Loucy (cell line): ENCODE data around the gene DKK3.

ENCODE experiments used
- H2AFZ ChIP-seq: fragments of 200-600 bp; sonication (generic); 2 replicates; pipeline ENCODE4 v1.6.0; 2016; ENCODE audit warnings: antibody characterized with exemption, mild to moderate bottlenecking, low read length, moderate library complexity
- H3F3A ChIP-seq: fragments of 200-600 bp; 2 replicates; pipeline ENCODE4 v1.6.0; 2016; ENCODE audit warnings: antibody characterized with exemption, low read depth, mild to moderate bottlenecking
- H3K27me3 ChIP-seq: fragments of 200-600 bp; sonication (generic); 2 replicates; pipeline ENCODE4 v1.6.1; 2014; ENCODE audit warnings: low read length, mild to moderate bottlenecking; ENCODE audit not compliant: insufficient read depth, poor library complexity, severe bottlenecking
- H3K36me3 ChIP-seq: fragments of 200-600 bp; sonication (generic); 2 replicates; pipeline ENCODE4 v1.6.1; 2016; ENCODE audit warnings: low read length; ENCODE audit not compliant: insufficient read depth
- H3K4me1 ChIP-seq: fragments of 200-600 bp; sonication (generic); 2 replicates; pipeline ENCODE4 v1.5.1; 2014; ENCODE audit warnings: low read length, mild to moderate bottlenecking; ENCODE audit not compliant: insufficient read depth, poor library complexity, severe bottlenecking
- H3K4me2 ChIP-seq: fragments of 200-600 bp; sonication (generic); 2 replicates; pipeline ENCODE4 v1.6.0; 2014; ENCODE audit warnings: antibody characterized with exemption, low read length, low read depth, mild to moderate bottlenecking; ENCODE audit not compliant: poor library complexity, severe bottlenecking
- H3K4me3 ChIP-seq: fragments of 200-600 bp; sonication (generic); 2 replicates; pipeline ENCODE4 v1.5.1; 2014; ENCODE audit warnings: low read length, mild to moderate bottlenecking, mixed read lengths; ENCODE audit not compliant: poor library complexity, severe bottlenecking
- H3K79me2 ChIP-seq: fragments of 200-600 bp; sonication (generic); 2 replicates; pipeline ENCODE4 v1.6.1; 2014; ENCODE audit warnings: low read length; ENCODE audit not compliant: insufficient read depth
- H3K9ac ChIP-seq: fragments of 200-600 bp; sonication (generic); 2 replicates; pipeline ENCODE4 v1.6.0; 2014; ENCODE audit warnings: mild to moderate bottlenecking, low read depth, low read length, moderate library complexity; ENCODE audit not compliant: poor library complexity, severe bottlenecking
- H3K9me2 ChIP-seq: fragments of 200-600 bp; sonication (generic); replicated peaks from 2 replicates; pipeline ENCODE4 v1.6.1; 2016; ENCODE audit warnings: low read depth, low read length, mixed read lengths
- H3K9me3 ChIP-seq: fragments of 200-600 bp; sonication (generic); 2 replicates; pipeline ENCODE4 v1.6.1; 2014; ENCODE audit warnings: mild to moderate bottlenecking, antibody characterized with exemption, low read length, low read depth; ENCODE audit not compliant: insufficient read depth
- H4K20me1 ChIP-seq: fragments of 200-600 bp; sonication (generic); 2 replicates; pipeline ENCODE4 v1.6.0; 2014; ENCODE audit warnings: antibody characterized with exemption, low read length, mild to moderate bottlenecking; ENCODE audit not compliant: insufficient read depth, poor library complexity, severe bottlenecking
- EZH2phosphoT487 ChIP-seq: fragments of 200-600 bp; IDR thresholded peaks from 2 replicates; pipeline ENCODE4 v1.6.1; 2018; ENCODE audit warnings: antibody characterized with exemption, mild to moderate bottlenecking, moderate library complexity, borderline replicate concordance
- TF ChIP-seq, protein P1 (sequence below): fragments of 200-600 bp; sonication (generic); conservative IDR thresholded peaks from 2 replicates; pipeline ENCODE4 v1.5.1; 2014; ENCODE audit warnings: mild to moderate bottlenecking, antibody characterized with exemption, low read length

The DKK3 gene

DNA sequence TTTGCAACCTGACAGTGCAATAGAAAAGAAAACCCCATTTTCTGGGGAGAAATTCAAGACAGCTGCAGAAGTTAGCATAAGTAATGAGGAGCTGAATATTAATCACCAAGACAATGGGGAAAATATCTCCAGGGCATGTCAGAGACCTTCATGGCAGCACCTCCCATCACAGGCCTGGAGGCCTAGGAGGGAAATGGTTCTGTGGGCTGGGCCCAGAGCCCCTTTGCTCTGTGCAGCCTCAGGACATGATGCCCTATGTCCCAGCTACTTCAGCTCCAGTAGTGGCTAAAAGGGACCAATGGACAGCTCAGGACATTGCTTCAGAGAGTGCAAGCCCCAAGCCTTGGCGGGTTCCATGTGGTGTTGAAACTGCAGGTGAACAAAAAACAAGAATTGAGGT lies 14.6 kb upstream of the DKK3 start:
- Histone ChIP-seq H3K4me2 (no peak overlapping the region), H3F3A (no peaks in the 10 kb centered on the region), H4K20me1 (no peaks in the 10 kb centered on the region), H3K4me1 (no peaks in the 10 kb centered on the region), H3K4me3 (no peak overlapping the region), H3K9me2 (no peaks in the 10 kb centered on the region), H3K27me3 (no peaks in the 10 kb centered on the region), H3K9ac (no peak overlapping the region), H3K9me3 (peaks cover 2% of the 10 kb centered on the region; the same call in 1 of the 2 replicates), H3K36me3 (no peaks in the 10 kb centered on the region), H3K79me2 (no peaks in the 10 kb centered on the region), H2AFZ (no peak overlapping the region)
- TF ChIP-seq, protein P1, sequence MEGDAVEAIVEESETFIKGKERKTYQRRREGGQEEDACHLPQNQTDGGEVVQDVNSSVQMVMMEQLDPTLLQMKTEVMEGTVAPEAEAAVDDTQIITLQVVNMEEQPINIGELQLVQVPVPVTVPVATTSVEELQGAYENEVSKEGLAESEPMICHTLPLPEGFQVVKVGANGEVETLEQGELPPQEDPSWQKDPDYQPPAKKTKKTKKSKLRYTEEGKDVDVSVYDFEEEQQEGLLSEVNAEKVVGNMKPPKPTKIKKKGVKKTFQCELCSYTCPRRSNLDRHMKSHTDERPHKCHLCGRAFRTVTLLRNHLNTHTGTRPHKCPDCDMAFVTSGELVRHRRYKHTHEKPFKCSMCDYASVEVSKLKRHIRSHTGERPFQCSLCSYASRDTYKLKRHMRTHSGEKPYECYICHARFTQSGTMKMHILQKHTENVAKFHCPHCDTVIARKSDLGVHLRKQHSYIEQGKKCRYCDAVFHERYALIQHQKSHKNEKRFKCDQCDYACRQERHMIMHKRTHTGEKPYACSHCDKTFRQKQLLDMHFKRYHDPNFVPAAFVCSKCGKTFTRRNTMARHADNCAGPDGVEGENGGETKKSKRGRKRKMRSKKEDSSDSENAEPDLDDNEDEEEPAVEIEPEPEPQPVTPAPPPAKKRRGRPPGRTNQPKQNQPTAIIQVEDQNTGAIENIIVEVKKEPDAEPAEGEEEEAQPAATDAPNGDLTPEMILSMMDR = no peak
- no peak for TF ChIP-seq EZH2phosphoT487

DNA sequence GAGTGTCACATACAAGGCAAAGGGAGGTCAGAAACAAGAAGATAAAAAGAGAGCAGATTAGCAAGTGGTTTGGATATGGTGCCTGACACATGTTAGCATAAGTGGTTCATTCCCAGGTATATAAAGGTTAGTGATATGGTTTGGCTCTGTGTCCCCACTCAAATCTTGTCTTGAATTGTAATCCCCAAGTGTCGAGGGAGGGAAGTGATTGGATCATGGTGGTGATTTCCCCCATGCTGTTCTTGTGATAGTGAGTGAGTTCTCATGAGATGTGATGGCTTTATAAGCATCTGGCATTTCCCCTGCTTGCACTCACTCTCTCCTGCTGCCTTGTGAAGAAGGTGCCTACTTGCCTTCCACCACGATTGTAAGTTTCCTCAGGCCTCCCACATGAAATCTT lies 12.1 kb upstream of the DKK3 start:
- no peak overlapping the region for H3K9ac ChIP-seq
- no peaks in the 10 kb centered on the region for H3K9me2 ChIP-seq
- no peaks in the 10 kb centered on the region for H4K20me1 ChIP-seq
- peaks cover 2% of the 10 kb centered on the region; the same call in 1 of the 2 replicates for H3K9me3 ChIP-seq
- no peaks in the 10 kb centered on the region for H3F3A ChIP-seq
- TF ChIP-seq EZH2phosphoT487 = no peak
- TF ChIP-seq, protein P1 = no peak
- H3K36me3 ChIP-seq = no peaks in the 10 kb centered on the region
- H3K27me3 ChIP-seq = no peaks in the 10 kb centered on the region
- no peak overlapping the region for H3K4me3 ChIP-seq
- H3K79me2 ChIP-seq = no peaks in the 10 kb centered on the region
- H2AFZ ChIP-seq = no peak overlapping the region
- no peaks in the 10 kb centered on the region for H3K4me1 ChIP-seq
- H3K4me2 ChIP-seq = no peak overlapping the region

DNA sequence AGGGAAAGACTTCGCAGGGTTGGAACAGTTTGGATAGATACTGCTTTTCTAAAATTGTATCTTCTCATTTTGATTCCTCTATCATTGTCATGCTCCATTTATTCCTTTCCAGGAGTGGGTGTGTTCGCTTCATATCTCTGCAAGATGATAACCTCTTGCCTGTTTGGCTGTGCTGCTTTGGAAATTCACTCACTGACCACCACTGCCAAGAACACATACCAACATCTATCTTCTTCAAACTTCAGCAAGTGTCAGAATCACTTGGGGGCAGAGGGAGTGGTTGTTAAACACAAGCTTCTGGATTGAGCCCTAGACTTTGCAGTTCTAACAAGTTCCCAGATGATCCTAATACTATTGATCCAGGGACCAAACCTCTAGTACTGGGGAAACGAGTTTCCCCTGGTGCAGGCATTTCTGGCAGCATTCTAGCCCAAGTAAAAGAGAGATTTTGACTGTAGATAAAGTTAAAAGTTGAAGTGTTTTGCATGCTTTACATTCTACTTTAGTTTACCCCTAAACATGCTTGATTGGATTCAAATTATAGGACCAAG lies 11.5 kb upstream of the DKK3 start:
- no peak overlapping the region for H3K4me3 ChIP-seq
- H3K4me1 ChIP-seq = no peaks in the 10 kb centered on the region
- H3K36me3 ChIP-seq = no peaks in the 10 kb centered on the region
- H3K9me3 ChIP-seq = peaks cover 2% of the 10 kb centered on the region; the same call in 1 of the 2 replicates
- no peaks in the 10 kb centered on the region for H3F3A ChIP-seq
- H3K79me2 ChIP-seq = no peaks in the 10 kb centered on the region
- H3K4me2 ChIP-seq = no peak overlapping the region
- no peak overlapping the region for H2AFZ ChIP-seq
- no peak for TF ChIP-seq EZH2phosphoT487
- TF ChIP-seq, protein P1 = no peak
- H3K9me2 ChIP-seq = no peaks in the 10 kb centered on the region
- H3K9ac ChIP-seq = no peak overlapping the region
- H4K20me1 ChIP-seq = no peaks in the 10 kb centered on the region
- H3K27me3 ChIP-seq = no peaks in the 10 kb centered on the region
